Lower leg skin (tissue), 3 donors: Measurements from ENCODE around the gene FUOM.
"Not testable (repeated sequence)": the region's sequence is repeated elsewhere in the genome, so short reads cannot be mapped to it uniquely, and the experiment has no call there.

Experiments used
- CTCF ChIP-seq, 3 donors: fragments of 450-650 bp; IDR thresholded peaks; one replicate each; pipeline ENCODE4 v1.5.1; 2016; ENCODE audit warnings: antibody characterized with exemption in 3 of 3, mild to moderate bottlenecking in 3 of 3, moderate library complexity in 2 of 3
- POLR2A ChIP-seq, 2 donors: fragments of 450-650 bp; IDR thresholded peaks; one replicate each; pipeline ENCODE4 v1.6.1; 2016 to 2017; ENCODE audit warnings: antibody characterized with exemption in 2 of 2, mild to moderate bottlenecking in 1 of 2, moderate library complexity in 1 of 2

GRCh38 chr10:133376183-133376582 is 18.4 kb upstream of the FUOM start:
- not testable (repeated sequence) for TF ChIP-seq CTCF, POLR2A (IDR thresholded peaks at IDR 0.05)
